K562 (cell line): ENCODE data around the gene GSX2. TPM values are rescaled to one million over a fixed set of nuclear protein-coding genes. Genes with fewer than 3 reads are reported as not detected.

ENCODE experiments used
- ARID1B ChIP-seq: fragments of 450-650 bp; IDR thresholded peaks from 2 replicates; pipeline ENCODE4 v1.6.1; 2016; ENCODE audit warnings: antibody characterized with exemption, mild to moderate bottlenecking, inconsistent platforms
- BHLHE40 ChIP-seq: IDR thresholded peaks from 2 replicates; pipeline ENCODE4 v1.6.1; 2011; ENCODE audit warnings: low read length, improper control_type of control experiment
- C11orf30 ChIP-seq: fragments of 450-650 bp; IDR thresholded peaks from 2 replicates; pipeline ENCODE4 v1.6.1; 2016; ENCODE audit warnings: low read depth, mild to moderate bottlenecking
- CBX2 ChIP-seq: fragments of 200-600 bp; sonication (generic); IDR thresholded peaks from one replicate; pipeline ENCODE4 v1.6.1; 2012; ENCODE audit warnings: mild to moderate bottlenecking, low read length, inconsistent platforms; ENCODE audit not compliant: insufficient read depth, poor library complexity, severe bottlenecking
- CCNT2 ChIP-seq: IDR thresholded peaks from 2 replicates; pipeline ENCODE4 v1.6.1; 2011; ENCODE audit warnings: borderline replicate concordance, low read depth, mild to moderate bottlenecking, moderate library complexity, mixed read lengths, low read length; ENCODE audit not compliant: insufficient read length; ENCODE audit errors: extremely low read depth
- ESRRA ChIP-seq: fragments of 450-650 bp; IDR thresholded peaks from 2 replicates; pipeline ENCODE4 v1.6.1; 2014; ENCODE audit warnings: low read depth, mild to moderate bottlenecking, moderate library complexity, borderline replicate concordance
- GATA2 ChIP-seq: sonication (generic); formaldehyde crosslinking; IDR thresholded peaks from 2 replicates; pipeline ENCODE4 v1.4.0; 2020; ENCODE audit warnings: mild to moderate bottlenecking, missing genetic modification reagents
- HDAC3 ChIP-seq: fragments of 450-650 bp; IDR thresholded peaks from 2 replicates; pipeline ENCODE4 v1.6.1; 2018; ENCODE audit warnings: borderline replicate concordance, mild to moderate bottlenecking, moderate library complexity; ENCODE audit not compliant: partially characterized antibody
- NCOA1 ChIP-seq: fragments of 450-650 bp; IDR thresholded peaks from 2 replicates; pipeline ENCODE4 v1.6.1; 2016; ENCODE audit warnings: low read depth
- POU5F1 ChIP-seq: fragments of 150-350 bp; IDR thresholded peaks from 2 replicates; pipeline ENCODE4 v1.6.1; 2014; ENCODE audit warnings: borderline replicate concordance, low read length, low read depth, mild to moderate bottlenecking; ENCODE audit not compliant: partially characterized antibody
- SIN3A ChIP-seq, 2 experiments: fragments of 150-350 bp in 1 of 2; IDR thresholded peaks; 2 replicates each; pipeline ENCODE4 v1.6.1; 2011 to 2016; ENCODE audit warnings: borderline replicate concordance in 2 of 2, low read depth in 2 of 2, low read length in 2 of 2, mild to moderate bottlenecking in 2 of 2, moderate library complexity in 2 of 2; ENCODE audit not compliant: control insufficient read depth in 1 of 2
- SMARCA5 ChIP-seq: fragments of 450-650 bp; IDR thresholded peaks from 2 replicates; pipeline ENCODE4 v1.6.1; 2016
- ZFPM2 ChIP-seq: fragments of 250-450 bp; sonication (Bioruptor Pico); IDR thresholded peaks from 2 replicates; pipeline ENCODE4 v1.5.1; 2022; ENCODE audit warnings: mild to moderate bottlenecking
- ZNF707 ChIP-seq: fragments of 250-450 bp; sonication (Bioruptor Pico); conservative IDR thresholded peaks from 2 replicates; pipeline ENCODE4 v1.8.0; 2022; ENCODE audit warnings: inconsistent platforms, mild to moderate bottlenecking, moderate library complexity
- polyA plus RNA-seq, 8 experiments: library from polyadenylated mRNA; depleted of rRNA in 4 of 8; stranded (reverse) in 5 of 8; unstranded in 3 of 8; fragments of >200 nt; fragmentation: Nextera tagmentation in 2 of 8; fragmentation: Illumina TruSeq in 1 of 8; extraction: Ambion mirVana in 2 of 8; extraction: Trizol in 1 of 8; gene quantifications; 2 replicates each; pipeline versions ENCODE4 v1.2.1 to v1.2.3, GENCODE V29; 2011 to 2014; ENCODE audit warnings: inconsistent platforms in 1 of 8, missing spikeins in 1 of 8
- total RNA-seq, 7 experiments: library from RNA; depleted of rRNA in 6 of 7; stranded (reverse); fragments of >200 nt in 6 of 7; fragmentation: Illumina TruSeq in 2 of 7; extraction: Trizol in 2 of 7; gene quantifications; 2 replicates each; pipeline versions ENCODE4 v1.2.1 to v1.2.3, GENCODE V29; 2011 to 2021; ENCODE audit warnings: low replicate concordance in 1 of 7
- TF ChIP-seq, protein P1 (sequence below): IDR thresholded peaks from 2 replicates; pipeline ENCODE4 v1.6.1; 2012; ENCODE audit warnings: low read depth, low read length, improper control_type of control experiment, borderline replicate concordance
- TF ChIP-seq, protein P2 (sequence below), 2 experiments: IDR thresholded peaks in 1 of 2; conservative IDR thresholded peaks in 1 of 2; 2 replicates each; pipeline ENCODE4 v1.6.1; 2016; ENCODE audit warnings: low read depth in 2 of 2, mild to moderate bottlenecking in 1 of 2, missing compliant biosample characterization in 1 of 2, missing genetic modification characterization in 1 of 2, moderate library complexity in 1 of 2
- TF ChIP-seq, protein P3 (sequence below): fragments of 450-650 bp; conservative IDR thresholded peaks from 2 replicates; pipeline ENCODE4 v1.6.1; 2016; ENCODE audit warnings: missing genetic modification characterization, low read depth, mild to moderate bottlenecking, missing compliant biosample characterization, moderate library complexity
- TF ChIP-seq, protein P4 (sequence below): sonication (generic); formaldehyde crosslinking; IDR thresholded peaks from 2 replicates; pipeline ENCODE4 v1.8.0; 2022; ENCODE audit warnings: missing genetic modification reagents, mild to moderate bottlenecking, borderline replicate concordance
- TF ChIP-seq, protein P5 (sequence below): sonication (generic); formaldehyde crosslinking; IDR thresholded peaks from 2 replicates; pipeline ENCODE4 v1.4.0; 2020; ENCODE audit warnings: mild to moderate bottlenecking, missing genetic modification reagents

The GSX2 gene
- total and polyA plus RNA-seq, 9 of the 15 experiments (the other 6 are each of a cell fraction or from before 2014, with no cell fraction given) = not detected

DNA sequence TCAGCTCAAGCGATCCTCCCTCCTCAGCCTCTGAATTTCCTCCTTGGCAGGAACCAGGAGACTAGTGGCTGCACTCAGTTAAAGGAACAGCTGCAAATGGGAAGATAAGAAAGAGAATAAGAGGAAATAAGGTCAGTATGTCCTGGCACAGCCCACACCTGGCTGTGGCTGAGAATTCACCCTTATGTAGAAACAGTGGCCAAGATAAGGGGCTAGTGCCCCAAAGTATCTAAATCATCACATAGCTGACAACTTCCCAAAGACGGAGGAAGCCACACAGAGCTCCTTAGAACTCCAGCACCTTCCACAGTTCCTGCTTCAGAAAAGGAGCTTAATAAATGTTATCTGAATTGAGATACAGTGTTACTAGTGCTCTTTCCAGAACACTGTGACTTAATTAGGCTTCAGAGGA is 33.2 kb upstream of the GSX2 start (continued):
- TF ChIP-seq ZNF707 (CRISPR knock-in tag) = no peak
- TF ChIP-seq, protein P1, sequence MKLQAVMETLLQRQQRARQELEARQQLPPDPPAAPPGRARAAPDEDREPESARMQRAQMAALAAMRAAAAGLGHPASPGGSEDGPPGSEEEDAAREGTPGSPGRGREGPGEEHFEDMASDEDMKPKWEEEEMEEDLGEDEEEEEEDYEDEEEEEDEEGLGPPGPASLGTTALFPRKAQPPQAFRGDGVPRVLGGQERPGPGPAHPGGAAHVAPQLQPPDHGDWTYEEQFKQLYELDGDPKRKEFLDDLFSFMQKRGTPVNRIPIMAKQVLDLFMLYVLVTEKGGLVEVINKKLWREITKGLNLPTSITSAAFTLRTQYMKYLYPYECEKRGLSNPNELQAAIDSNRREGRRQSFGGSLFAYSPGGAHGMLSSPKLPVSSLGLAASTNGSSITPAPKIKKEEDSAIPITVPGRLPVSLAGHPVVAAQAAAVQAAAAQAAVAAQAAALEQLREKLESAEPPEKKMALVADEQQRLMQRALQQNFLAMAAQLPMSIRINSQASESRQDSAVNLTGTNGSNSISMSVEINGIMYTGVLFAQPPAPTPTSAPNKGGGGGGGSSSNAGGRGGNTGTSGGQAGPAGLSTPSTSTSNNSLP = peak; percentile 39; the same call in 1 of the 2 replicates
- TF ChIP-seq, protein P2, sequence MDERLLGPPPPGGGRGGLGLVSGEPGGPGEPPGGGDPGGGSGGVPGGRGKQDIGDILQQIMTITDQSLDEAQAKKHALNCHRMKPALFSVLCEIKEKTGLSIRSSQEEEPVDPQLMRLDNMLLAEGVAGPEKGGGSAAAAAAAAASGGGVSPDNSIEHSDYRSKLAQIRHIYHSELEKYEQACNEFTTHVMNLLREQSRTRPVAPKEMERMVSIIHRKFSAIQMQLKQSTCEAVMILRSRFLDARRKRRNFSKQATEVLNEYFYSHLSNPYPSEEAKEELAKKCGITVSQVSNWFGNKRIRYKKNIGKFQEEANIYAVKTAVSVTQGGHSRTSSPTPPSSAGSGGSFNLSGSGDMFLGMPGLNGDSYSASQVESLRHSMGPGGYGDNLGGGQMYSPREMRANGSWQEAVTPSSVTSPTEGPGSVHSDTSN (CRISPR knock-in tag; IDR thresholded peaks at IDR 0.05; ENCODE audit: low read depth) = no peak
- TF ChIP-seq, protein P2 (tag; conservative IDR thresholded peaks at IDR 0.05; ENCODE audit: low read depth) = peak; percentile 77
- TF ChIP-seq GATA2 = peak; percentile 63
- TF ChIP-seq C11orf30 = no peak
- TF ChIP-seq, protein P3, sequence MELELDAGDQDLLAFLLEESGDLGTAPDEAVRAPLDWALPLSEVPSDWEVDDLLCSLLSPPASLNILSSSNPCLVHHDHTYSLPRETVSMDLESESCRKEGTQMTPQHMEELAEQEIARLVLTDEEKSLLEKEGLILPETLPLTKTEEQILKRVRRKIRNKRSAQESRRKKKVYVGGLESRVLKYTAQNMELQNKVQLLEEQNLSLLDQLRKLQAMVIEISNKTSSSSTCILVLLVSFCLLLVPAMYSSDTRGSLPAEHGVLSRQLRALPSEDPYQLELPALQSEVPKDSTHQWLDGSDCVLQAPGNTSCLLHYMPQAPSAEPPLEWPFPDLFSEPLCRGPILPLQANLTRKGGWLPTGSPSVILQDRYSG (tag) = no peak
- no peak for TF ChIP-seq BHLHE40
- TF ChIP-seq ZFPM2 (CRISPR knock-in tag) = no peak
- TF ChIP-seq SIN3A (IDR thresholded peaks at IDR 0.05; ENCODE audit: borderline replicate concordance in 2 of 2, control insufficient read depth in 1 of 2, low read depth in 2 of 2, low read length in 2 of 2) = no peak
- no peak for TF ChIP-seq CCNT2
- TF ChIP-seq, protein P4, sequence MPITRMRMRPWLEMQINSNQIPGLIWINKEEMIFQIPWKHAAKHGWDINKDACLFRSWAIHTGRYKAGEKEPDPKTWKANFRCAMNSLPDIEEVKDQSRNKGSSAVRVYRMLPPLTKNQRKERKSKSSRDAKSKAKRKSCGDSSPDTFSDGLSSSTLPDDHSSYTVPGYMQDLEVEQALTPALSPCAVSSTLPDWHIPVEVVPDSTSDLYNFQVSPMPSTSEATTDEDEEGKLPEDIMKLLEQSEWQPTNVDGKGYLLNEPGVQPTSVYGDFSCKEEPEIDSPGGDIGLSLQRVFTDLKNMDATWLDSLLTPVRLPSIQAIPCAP (CRISPR knock-in tag) = no peak
- TF ChIP-seq, protein P5, sequence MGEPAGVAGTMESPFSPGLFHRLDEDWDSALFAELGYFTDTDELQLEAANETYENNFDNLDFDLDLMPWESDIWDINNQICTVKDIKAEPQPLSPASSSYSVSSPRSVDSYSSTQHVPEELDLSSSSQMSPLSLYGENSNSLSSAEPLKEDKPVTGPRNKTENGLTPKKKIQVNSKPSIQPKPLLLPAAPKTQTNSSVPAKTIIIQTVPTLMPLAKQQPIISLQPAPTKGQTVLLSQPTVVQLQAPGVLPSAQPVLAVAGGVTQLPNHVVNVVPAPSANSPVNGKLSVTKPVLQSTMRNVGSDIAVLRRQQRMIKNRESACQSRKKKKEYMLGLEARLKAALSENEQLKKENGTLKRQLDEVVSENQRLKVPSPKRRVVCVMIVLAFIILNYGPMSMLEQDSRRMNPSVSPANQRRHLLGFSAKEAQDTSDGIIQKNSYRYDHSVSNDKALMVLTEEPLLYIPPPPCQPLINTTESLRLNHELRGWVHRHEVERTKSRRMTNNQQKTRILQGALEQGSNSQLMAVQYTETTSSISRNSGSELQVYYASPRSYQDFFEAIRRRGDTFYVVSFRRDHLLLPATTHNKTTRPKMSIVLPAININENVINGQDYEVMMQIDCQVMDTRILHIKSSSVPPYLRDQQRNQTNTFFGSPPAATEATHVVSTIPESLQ (CRISPR knock-in tag) = no peak
- peak; percentile 45; the same call in 1 of the 2 replicates for TF ChIP-seq ESRRA
- no peak for TF ChIP-seq CBX2
- TF ChIP-seq POU5F1 = no peak
- peak; percentile 30 for TF ChIP-seq HDAC3
- TF ChIP-seq ARID1B = peak; percentile 91
- TF ChIP-seq SMARCA5 = peak; percentile 31; the same call in 1 of the 2 replicates
- TF ChIP-seq NCOA1 = peak; percentile 53
